GM12801 (cell line): Measurements from ENCODE around the gene AK9.

ENCODE experiments used
- CTCF ChIP-seq: IDR thresholded peaks from one replicate; pipeline ENCODE4 v1.5.1; 2011; ENCODE audit warnings: control low read depth; ENCODE audit not compliant: insufficient read length; ENCODE audit errors: extremely low read depth

The AK9 gene

GRCh38 chr6:109690737-109691621, at the start of gene AK9, which contains the start of gene FIG4:
AK9 (minus strand) TSS chr6:109691202; CDS start chr6:109675745, 15,457 bp downstream.
FIG4 (plus strand) TSS chr6:109691296; CDS start chr6:109691436, 140 bp downstream.
- no peak for TF ChIP-seq CTCF

- no peak for TF ChIP-seq CTCF
Observed at GRCh38 chr6:109740787-109741186, 49.8 kb upstream of the AK9 start.

- no peak for TF ChIP-seq CTCF
Observed at GRCh38 chr6:109739686-109740085, 48.7 kb upstream of the AK9 start.

GRCh38 chr6:109738667-109739066, 47.7 kb upstream of the AK9 start:
- TF ChIP-seq CTCF, result no peak

- no peak for TF ChIP-seq CTCF
Observed at GRCh38 chr6:109738255-109738654, 47.3 kb upstream of the AK9 start.

- TF ChIP-seq CTCF, result no peak
Observed at GRCh38 chr6:109736273-109737025, 45.4 kb upstream of the AK9 start.

GRCh38 chr6:109722564-109723254, 31.7 kb upstream of the AK9 start:
- TF ChIP-seq CTCF, result no peak
